Activated T-cell treated with anti-CD3 and anti-CD28 coated beads for 24 hours (primary cell): ENCODE results near the gene FLRT1.
"Not testable (repeated sequence)": the region's sequence is repeated elsewhere in the genome, so short reads cannot be mapped to it uniquely, and the experiment has no call there.

Experiments used
- DNase-seq: peaks from one replicate; pipeline ENCODE4 v3.0.0-alpha.2; 2020; ENCODE audit warnings: low read depth

FLRT1 gene

DNA sequence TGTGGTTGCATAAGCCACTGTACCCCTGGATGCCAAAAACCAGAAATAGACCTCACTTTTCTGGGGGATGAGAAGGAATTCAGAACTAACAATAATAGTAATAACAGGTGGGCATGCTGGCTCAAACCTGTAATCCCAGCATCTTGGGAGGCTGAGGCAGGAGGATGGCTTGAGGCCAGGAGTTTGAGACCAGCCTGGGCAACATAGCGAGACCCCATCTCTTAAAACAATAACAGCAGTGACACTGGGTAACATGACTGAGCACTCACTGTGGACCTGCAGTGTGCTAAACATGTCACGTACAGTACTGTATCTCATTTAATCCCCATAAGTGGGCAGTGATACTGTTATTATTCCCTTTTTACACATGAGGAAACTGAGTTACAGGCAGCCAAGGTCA, 10.0 kb downstream of the FLRT1 start:
- DNase-seq: no peak

DNA sequence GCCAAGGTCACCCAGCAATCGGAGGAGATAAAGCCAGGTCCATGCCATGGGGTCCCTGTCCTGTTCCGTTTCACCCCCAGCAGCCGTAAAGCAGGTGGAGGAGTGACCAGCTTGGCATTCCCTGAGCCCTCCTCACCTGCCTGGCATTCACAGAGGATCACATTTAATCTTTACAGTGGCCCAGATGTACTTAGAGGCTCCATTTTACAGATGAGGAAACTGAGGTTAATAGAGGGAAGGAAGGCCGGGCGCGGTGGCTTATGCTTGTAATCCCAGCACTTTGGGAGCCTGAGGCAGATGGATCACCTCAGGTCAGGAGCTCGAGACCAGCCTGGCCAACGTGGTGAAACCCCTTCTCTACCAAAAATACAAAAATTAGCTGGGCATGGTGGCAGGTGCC, 11.6 kb downstream of the FLRT1 start:
- not testable (repeated sequence) for DNase-seq

DNA sequence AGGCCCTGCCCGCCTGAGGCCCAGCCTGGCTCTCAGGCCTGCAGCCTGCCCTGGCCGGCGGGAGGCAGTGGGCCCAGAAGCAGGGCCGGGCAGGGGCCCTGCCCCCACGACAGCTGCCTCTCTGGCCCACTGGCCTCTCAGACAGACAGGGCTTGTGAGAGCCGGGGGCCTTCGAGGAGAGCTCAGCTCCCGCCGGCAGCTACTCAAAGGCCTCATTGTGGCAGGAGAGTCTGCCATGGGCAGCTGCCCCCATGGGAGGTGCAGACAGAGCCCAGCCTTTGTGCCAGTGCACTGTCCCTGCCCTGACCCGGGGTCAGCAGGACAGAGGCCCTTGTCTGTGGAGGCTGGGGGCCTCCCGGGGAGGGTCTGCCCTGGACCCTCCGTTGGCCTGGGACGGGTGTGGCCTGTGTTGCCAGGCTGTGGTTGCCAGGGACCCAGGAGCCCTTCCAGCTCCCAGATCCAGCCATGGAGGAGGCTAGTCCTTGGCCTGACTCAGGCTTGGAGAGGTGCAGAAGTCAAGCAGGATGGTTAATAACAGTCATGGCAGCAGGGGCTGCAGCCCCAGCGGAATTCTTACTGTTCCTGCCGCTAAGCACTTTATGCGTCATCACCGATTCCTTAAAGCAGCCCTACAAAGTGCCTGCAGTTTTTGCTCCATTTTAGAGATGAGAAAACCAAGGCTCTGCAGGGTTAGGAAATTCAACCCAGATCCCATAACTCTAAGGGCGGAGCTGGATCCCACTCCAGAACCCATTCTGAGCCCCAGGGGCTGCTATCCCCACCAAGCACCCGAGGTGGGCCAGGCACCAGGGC, 12.5 kb downstream of the FLRT1 start:
- no peak for DNase-seq

DNA sequence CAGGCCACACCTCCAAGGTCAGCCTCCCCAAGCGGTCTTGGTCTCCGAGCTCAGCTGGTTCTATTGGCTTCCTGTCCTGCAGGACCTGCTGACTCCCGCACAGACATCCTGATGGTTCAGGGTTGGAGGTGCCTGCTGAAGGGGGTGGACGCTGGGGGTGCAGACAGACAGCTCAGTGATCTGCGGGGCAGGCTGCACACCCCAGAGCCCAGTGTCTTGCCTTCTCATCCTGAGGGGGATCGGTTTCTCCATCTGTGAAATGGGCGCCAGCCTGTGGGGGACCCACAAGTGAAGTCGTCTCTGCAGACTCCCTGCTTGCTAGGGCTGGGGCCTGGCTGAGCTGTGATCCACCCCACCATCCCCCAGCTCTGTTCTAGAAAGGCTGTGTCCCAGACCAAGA, 13.8 kb downstream of the FLRT1 start:
- no peak for DNase-seq

DNA sequence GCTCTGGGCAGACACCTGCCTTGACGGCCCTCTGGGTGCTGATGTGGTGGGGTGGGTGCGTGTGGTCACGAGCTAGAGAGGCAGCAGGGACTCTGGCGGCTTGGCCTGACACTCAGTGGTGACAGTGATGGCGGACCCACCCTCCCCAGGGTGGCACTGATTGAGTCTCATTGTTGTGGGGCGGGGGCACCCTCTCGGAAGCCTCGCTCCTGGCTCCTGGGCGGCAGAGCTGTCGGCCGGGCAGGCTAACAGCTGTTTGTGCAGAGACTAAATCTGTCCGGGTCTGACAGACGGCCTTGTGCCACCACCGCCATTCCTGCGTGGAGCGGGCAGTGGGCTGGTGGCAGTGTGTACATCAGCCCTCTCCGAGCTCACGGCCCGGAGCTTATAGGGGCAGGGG, 15.6 kb downstream of the FLRT1 start:
- no peak for DNase-seq

DNA sequence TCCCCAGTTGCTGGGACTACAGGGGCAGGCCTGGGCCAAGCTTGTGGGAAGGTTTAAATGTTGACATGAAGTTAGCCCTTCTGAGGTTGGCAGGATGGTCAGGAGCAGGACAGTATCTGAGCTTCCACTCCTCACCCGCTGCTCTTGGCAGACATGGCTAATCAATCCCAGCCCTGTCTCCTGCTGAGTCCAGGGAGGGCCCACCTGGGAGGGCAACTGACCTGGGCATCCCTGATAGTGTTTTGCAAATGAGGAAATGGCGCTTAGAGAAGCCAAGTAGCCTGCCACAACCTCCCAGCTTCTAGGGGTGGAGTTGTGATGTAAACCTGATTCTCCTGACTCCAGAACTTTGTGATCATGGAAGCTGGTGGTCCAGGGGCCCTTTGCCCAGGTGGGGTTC, 16.7 kb downstream of the FLRT1 start:
- DNase-seq: no peak

DNA sequence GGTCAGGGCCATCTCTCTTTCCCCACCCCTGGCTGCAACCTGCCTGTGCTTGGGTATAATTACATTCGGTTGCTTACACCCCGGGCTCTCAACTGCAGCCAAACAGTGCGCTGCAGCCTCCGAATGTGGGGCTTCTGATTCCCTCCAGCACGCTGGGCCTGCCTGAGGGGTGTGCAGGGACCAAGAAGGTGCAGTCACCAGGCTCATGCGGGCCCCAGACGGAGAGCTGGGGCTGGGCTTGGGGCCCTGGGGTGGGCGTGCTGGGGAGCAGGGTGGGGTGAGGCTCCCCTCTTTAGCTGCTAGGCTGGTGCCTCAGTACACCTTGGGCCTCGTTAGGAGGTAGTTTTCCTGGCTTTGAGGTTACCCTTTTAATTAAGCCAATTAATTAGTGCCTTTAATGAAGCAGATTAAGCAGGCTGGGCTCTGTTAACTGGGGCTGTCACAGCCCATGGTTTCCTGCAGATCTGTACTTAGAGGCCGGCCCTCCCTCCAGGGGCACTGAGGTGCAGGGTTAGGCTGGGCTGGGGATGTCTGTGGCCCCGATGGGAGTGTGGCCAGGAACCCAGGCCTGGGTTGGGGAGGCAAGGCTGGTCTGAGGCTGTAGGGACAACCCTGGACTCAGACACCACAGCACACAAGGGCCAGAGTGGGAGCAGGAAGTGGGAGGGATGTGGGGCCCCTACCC, 17.3 kb downstream of the FLRT1 start:
- no peak for DNase-seq

DNA sequence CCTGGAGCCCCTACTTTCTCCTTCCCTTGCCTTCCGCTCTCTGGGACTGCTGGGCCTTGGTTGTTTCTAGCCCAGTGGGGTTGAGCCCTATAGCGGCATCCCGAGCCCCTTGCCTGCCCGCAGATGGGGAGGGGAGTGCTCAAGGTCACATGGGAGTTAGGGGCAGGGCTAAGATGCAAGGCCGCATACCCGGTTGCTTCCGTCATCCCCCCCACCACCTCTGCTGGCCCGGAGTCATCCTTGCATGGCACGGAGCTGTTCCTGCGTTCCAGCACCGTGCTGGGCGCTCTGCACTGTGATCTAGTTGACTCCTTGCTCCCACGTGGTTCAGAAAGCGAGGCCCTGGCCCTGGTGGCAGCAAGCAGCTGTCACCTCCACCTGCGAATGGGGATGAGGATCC, 18.0 kb downstream of the FLRT1 start:
- no peak for DNase-seq

DNA sequence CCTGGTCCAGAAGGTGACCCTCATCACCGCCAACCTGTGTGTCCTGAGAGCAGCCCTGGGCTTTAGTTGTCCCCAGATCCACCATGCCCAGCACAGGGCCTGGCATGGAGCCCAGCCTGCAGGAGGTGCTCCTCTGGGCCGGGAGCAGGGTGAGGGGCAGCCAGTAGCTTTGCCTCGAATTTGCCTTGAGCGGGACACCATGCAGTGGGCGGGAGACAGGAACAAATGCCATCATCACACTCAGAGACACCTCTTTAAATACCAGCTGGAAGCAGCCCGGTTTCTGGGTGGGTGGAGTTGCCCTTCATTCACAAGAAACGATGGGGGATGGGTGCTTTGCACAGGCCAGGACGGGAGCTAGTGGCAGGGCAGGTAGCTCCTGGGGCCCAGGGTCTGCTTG, 19.3 kb downstream of the FLRT1 start:
- DNase-seq: no peak

DNA sequence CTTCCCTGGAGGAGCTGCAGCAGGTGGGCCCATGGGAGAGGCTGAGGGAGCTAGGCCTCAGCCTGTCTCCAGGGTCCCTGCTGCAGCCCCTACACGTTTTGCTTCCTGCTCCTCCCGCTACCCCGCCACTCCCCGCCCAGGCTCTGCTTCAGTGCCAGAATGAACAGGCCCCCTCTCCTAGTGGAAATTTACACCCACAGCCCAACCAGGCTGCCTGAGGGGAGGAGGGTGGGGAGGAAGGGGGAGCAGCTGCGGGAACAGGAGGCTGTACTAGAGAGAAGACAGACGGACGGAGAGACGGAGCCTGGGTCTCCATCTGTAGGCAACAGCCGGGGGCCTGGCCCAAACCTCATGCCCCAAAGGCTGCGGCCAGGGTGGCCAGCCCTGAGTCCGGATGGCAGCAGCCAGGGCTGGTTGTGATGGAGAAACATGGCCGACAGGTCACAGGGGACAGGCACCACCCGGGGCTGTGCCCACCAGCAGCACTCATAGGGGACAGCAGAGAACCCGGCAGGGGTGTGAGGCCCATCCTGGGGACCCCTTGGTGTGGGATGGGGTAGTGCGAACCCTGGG, 20.6 kb downstream of the FLRT1 start:
- no peak for DNase-seq

DNA sequence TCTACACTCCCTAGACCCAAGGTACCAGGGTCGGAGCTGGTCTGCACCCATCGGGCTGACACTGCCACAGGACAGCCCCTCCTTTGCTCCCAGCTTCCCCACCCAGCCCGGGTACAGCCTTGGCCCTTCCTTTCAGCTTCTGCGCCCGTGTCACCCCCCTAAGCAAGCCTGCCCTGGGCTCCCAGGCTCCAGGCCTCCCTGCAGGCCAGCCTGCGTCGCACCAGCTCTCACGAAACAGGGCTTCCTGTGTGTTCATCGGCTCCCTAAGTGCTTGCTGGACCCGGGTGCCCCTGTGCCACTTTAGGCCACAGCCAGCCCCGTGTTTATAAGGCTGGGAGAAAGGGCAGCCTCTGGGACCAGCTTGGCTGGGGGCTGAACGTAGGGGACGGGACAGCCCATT, 21.1 kb downstream of the FLRT1 start:
- no peak for DNase-seq

DNA sequence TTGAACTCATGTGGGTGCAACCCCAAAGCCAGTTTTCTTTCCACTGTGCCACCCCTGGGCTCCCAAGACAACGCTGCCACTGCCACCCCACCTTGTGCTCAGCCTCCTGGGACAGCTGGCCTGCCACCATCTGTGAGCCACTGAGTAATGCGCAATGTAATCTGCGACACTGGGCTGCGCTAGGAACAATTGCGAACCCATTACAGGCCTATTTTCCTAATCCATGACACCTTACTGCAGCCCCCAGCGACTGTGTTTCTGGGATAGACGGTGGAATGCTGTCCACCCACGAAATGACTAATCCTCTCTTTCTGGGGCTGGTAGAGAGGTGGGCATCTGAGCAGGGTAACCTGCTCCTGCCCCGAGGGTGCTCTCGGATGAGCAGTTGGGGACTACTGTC, 22.2 kb downstream of the FLRT1 start:
- no peak for DNase-seq

DNA sequence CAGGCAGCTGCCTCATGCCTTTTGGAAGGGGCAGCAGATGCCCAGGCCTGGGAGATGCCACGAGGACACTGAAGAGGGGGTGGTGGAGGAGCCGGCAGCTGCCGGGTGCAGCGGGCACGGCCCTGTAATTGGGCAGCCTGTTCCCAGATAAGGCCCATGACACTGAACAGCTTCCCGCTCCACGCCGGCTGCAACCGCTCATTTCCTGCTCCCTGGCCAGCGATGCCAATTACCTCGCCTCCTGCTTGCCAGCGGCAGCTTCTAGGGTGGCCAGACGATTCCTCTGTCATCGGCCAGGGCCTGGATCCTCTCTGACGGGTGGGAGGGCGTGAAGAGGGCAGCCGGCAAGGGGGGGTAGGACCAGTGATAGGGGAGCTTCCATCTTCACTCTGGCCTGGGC, 22.8 kb downstream of the FLRT1 start:
- DNase-seq: no peak

DNA sequence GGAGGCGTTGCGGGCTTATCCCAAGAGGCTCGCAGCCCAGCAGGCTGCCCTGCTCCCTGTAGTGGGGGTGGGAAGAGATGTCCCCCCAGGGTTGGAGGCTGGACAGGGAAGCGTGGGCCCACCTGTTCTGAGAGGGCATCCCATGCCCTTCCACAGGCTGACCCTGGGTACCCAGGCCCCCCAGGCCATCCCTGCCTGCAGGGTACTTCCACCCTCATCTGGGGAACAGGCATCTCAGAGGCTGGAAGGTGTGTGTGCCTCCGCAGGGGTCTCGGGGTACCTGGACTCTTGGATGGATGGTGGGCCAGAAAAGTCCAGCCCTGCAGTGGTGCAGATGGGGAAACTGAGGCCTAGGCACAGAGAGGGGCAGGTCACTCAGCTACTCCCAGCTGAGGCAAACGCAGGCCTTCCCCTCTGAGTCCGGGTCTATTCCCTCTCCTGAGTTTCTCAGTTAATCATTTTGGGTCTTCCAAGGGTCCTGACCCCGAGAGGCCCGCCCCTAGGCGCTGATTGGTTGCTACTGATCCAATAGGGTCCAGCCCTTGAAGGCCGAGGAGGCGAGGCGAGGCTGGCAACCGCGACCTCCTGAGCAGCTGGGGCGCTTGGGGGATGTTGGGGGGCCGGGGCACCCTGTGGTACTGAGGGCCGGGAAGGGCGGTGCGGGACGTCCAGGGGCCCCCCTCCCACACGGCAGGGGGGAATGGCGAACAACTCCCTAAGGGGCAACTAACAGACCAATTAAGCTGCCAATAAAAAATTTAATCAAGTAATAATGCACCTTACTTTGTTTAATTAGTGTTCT, 23.8 kb downstream of the FLRT1 start:
- DNase-seq: no peak

DNA sequence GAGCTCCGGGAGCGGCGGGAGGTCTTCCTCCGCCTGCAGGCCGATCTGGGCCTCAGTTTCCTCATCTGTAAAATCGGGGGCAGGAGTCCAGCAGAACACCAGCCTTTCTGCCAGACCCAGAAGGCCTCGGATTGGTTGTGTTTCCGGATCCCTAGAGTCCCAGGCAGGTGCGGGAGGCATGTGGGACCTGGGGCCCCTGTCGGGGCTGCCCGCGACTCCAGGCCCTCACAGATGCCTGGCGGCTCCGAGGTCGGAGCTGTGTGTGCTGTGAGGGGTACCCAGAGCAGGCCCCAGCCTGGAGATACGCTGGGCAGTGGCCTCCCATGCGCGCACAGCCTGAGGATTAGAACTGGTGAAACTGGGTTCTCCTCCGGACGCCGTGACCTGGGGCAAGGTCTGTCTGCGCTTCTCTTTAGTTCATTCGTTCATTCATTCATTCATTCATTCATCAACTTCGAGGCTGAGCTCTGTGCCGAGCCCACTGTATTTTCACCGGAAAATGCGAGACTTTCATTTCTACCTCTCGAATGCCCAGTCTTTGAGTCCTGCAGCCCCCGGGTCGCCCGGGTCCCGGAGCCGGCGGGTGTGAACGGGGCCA, 24.6 kb downstream of the FLRT1 start:
- no peak for DNase-seq

DNA sequence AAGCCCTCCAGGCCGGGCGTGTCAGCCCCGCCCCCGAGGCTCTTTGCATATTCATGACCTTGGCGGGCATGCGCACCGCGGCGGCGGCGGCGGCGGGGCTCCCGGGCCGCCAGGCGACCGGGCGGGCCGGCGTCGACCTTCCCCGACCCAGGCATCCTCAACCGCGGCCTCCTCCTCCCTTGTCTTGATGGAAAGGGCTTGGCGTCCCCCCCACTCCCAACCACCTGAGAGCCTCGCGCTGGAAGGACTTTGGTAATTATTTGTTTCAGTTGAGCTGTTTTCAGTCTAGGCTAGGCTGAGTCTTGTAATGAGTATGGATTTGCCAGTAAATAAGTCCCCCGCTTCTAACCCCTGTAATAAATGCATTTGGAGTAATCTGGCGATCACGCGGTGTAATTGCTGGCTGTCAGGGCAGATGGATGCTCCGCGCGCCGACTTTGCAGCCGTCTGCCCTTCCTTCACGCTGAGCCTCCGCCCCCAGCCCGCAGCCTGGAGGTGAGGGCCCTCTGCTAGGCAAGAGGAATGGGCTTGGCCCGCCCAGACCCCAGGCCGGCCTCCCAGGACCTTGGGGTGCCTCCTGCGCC, 25.2 kb downstream of the FLRT1 start:
- peak; percentile 40 for DNase-seq

DNA sequence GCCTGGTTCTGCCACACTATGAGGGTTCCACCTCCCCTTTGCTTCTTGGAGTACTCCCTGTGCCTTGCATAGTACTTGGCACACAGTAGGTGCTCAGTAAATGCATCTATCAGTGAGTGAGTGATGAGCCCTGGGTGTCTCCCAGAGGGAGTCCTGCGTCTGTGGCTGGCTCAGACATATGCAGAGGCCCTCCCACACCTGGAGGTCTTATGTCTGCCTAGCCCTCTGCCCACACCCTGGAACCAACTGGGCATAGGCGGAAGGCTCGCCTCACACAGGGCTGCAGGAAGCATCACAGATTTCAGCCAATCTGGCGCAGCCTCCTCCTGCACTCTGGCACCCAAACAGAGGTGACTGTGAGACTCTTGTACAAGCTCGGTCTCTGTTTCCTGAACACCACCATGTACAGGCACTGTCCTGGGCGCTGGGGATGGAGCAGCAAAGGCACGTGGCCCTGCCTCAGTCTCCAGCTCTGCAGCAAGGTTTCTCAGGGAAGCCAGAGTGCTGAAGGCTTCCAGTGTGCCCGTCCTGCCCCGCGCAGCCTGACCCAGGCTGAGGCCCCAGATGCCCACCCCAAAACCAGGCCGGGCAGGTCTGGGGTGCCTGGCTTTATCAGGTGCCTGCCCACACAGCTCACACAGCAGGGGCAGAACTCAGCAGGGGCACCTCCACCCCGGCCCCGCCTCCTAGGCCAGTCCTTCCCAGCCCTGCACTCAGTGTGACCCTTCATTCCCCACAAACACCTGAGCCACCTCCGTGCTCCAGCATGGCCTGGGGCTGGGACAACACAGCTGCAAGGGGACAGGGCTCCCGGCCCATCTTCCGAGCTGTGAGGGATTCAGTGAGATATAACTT, 26.7 kb downstream of the FLRT1 start:
- no peak for DNase-seq

DNA sequence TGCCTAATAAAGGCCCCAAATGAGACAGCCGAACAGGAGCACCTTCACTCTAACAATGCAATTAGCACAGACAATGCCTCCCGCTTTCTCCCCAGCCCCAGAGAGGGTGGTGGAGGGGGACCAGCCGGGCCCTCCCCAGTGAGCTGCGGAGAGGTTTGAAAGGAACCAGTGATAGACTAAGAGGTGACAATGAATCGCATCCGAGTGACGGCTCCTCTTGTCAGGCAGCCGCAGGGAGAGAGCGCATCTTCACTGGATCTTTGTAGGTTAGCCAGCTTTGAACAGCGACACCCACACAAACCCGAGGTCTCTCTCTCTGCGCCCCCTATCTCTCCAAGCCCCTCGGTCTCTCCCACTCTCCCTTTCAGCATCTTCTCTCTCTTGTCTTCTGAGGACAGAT, 28.0 kb downstream of the FLRT1 start:
- DNase-seq: no peak

DNA sequence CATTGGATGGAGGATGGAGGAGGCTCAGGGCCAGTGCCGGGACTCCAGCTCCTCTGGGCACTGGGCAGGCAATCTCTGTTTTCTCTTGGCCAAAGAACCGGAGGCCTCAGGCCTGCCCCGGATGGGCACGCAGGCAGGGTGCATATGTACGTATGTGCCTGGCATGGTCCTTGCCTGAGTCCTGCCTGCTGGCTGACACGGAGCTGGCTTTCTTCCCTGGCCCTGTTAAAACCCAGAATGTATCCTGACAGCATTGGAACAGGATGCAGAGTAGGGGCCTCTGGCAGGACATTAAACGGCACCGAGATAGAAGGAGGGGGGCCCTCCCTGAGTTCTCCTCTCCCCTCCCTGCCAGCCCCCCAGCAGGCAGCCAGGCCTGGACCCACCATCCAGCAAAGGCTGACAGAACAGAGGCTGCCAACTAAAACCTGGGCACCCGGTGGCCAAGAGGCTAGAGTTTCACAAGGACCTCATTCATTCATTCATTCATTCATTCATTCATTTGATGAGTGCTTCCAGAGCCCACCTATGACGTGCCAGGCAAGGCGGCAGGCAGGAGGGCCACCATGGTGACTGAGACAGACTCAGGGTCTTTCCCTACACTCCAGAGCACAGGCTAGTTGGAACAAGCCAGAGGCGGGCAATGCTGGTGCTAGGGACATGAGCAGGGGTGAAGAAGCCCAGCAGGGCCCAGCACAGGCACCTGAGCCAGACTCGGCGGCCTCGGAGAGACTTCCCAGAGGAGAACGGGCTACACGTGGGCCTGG, 28.8 kb downstream of the FLRT1 start:
- no peak for DNase-seq

DNA sequence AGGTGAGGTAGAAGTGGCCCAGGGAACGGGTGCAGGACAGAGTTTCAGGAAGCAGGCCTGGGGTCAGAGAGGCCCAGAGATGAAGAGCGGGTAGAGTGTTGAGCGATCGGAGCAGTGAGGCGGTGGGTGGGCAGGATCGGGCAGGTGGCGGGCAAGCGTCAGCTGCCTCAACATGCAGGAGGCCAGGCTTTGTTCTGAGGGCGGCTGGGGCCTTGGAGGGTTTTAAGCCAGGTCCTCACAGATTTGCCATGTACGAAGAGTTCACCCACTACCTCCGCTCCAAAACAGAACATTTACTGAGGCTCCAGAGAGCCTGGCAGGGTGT, 29.4 kb downstream of the FLRT1 start:
- no peak for DNase-seq
